Activated CD4-positive, alpha-beta T cell treated with anti-CD3 and anti-CD28 coated beads, Interleukin-2, amount 50 U/mL, for 1 hour (primary cell): ENCODE data around the gene NEURL1B.

Source experiments
- DNase-seq: peaks from one replicate; pipeline ENCODE4 v3.0.0-alpha.2; 2020

Gene NEURL1B

GRCh38 chr5:172740428-172741205 lies 99.6 kb downstream of the NEURL1B start:
- no peak for DNase-seq
